Tibial nerve (tissue), 4 donors: ENCODE results near the gene PCOLCE2. TPM values are rescaled to one million over a fixed set of nuclear protein-coding genes. Genes with fewer than 3 reads are reported as not detected.
"Not testable (repeated sequence)": the region's sequence is repeated elsewhere in the genome, so short reads cannot be mapped to it uniquely, and the experiment has no call there.

Experiments used
- DNase-seq, 2 donors: peaks; one replicate each; pipeline ENCODE4 v3.0.0-alpha.2; 2019; ENCODE audit warnings: low spot score in 2 of 2
- H3K27ac ChIP-seq, 4 donors: fragments of 200-600 bp; sonication (generic) in 3 of 4; one replicate each; pipeline ENCODE4 v1.5.1; 2017 to 2019; ENCODE audit warnings: mild to moderate bottlenecking in 1 of 4
- H3K27me3 ChIP-seq, 2 donors: fragments of 200-600 bp; sonication (generic) in 1 of 2; one replicate each; pipeline versions ENCODE4 v1.5.1 to v1.6.0; 2017 to 2019
- H3K36me3 ChIP-seq, 3 donors: fragments of 200-600 bp; sonication (generic); one replicate each; pipeline ENCODE4 v1.5.1; 2018 to 2019
- H3K4me1 ChIP-seq, 4 donors: fragments of 200-600 bp; sonication (generic) in 3 of 4; one replicate each; pipeline ENCODE4 v1.5.1; 2017 to 2019
- H3K4me3 ChIP-seq, 4 donors: fragments of 200-600 bp; sonication (generic) in 3 of 4; one replicate each; pipeline ENCODE4 v1.5.1; 2017 to 2019; ENCODE audit warnings: mild to moderate bottlenecking in 1 of 4, moderate library complexity in 1 of 4
- H3K9me3 ChIP-seq, 4 donors: fragments of 200-600 bp; sonication (generic) in 3 of 4; one replicate each; pipeline ENCODE4 v1.5.1; 2017 to 2019
- EP300 ChIP-seq, 2 donors: sonication (generic); formaldehyde crosslinking; IDR thresholded peaks; one replicate each; pipeline ENCODE4 v1.6.1; 2017; ENCODE audit warnings: antibody characterized with exemption in 2 of 2, mild to moderate bottlenecking in 1 of 2
- POLR2A ChIP-seq, 2 donors: fragments of 450-650 bp; IDR thresholded peaks; one replicate each; pipeline ENCODE4 v1.6.1; 2017; ENCODE audit warnings: antibody characterized with exemption in 2 of 2, mild to moderate bottlenecking in 2 of 2, moderate library complexity in 2 of 2
- WGBS, 2 donors: methylation state at CpG; one replicate each; pipeline ENCODE4 v1.1.5; 2018; 5-methylcytosine and 5-hydroxymethylcytosine counted together
- total RNA-seq, 4 donors: library from RNA; depleted of rRNA; stranded (reverse); fragments of >200 nt; gene quantifications; one replicate each; pipeline ENCODE4 v1.1.0, GENCODE V29; 2016
- TF ChIP-seq, protein P1 (sequence below), 5 experiments: fragments of 200-600 bp in 3 of 5; fragments of 450-650 bp in 2 of 5; sonication (generic) in 3 of 5; IDR thresholded peaks; one replicate each; pipeline ENCODE4 v1.5.1; 2016 to 2019; ENCODE audit warnings: antibody characterized with exemption in 5 of 5, mild to moderate bottlenecking in 3 of 5, moderate library complexity in 2 of 5

Gene PCOLCE2
- total RNA-seq, 4 donors from 2014 or later, result 38.5 to 105 (median 59.1) TPM

DNA sequence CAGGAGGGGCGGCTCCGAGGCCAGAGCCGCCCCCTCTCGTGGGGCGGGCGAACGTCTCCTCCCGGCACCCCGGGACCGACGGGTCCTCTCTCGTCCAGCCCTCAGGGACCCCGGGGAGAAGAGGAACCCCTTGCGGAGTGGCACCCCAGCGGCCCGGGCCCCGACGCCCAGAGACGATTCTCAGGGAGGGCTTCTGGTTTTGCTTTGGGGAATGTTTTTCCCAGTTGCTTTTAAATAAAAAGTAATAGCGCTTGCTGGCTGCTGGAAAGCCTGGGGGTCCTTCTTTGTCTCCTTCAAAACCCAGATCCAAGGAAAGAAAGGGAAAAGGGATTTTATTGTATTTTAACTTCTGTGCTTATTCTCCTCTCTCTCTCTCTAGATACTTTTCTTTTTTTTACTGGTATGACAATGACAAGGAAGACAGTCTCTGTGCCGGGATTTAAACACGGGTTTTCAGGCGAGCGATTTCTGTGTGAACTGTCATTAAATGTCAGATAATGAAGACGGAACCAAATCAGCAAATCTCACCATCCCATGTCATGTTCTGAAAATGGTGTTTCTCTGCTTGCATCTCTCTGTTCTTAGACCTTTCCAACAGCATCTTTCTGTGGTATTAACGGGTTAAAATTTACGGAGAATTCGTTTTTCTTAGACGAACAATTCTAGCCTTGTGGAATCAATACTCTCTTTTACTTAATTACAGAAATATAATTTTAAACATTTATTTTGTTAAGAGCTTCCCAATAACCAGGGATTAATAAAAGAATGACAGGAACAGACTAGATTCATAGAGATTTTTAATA lies 530 bp upstream of the PCOLCE2 start:
- TF ChIP-seq EP300 (IDR thresholded peaks at IDR 0.05) (no peak), POLR2A (IDR thresholded peaks at IDR 0.05) (no peak)
- TF ChIP-seq, protein P1, sequence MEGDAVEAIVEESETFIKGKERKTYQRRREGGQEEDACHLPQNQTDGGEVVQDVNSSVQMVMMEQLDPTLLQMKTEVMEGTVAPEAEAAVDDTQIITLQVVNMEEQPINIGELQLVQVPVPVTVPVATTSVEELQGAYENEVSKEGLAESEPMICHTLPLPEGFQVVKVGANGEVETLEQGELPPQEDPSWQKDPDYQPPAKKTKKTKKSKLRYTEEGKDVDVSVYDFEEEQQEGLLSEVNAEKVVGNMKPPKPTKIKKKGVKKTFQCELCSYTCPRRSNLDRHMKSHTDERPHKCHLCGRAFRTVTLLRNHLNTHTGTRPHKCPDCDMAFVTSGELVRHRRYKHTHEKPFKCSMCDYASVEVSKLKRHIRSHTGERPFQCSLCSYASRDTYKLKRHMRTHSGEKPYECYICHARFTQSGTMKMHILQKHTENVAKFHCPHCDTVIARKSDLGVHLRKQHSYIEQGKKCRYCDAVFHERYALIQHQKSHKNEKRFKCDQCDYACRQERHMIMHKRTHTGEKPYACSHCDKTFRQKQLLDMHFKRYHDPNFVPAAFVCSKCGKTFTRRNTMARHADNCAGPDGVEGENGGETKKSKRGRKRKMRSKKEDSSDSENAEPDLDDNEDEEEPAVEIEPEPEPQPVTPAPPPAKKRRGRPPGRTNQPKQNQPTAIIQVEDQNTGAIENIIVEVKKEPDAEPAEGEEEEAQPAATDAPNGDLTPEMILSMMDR (IDR thresholded peaks at IDR 0.05), result no peak
- WGBS, 2 donors, result 8 to 9% methylated on average over 24 to 28 of the region's 29 CpGs
- H3K4me3 ChIP-seq, result peak overlapping the region; percentile 35 to 60 (median 51)
- peaks cover 0 to 20% of the 10 kb centered on the region in 2 donors for H3K27me3 ChIP-seq
- peak overlapping the region in 1 of 4 donors; percentile 62 for H3K27ac ChIP-seq
- no peaks in the 10 kb centered on the region for H3K9me3 ChIP-seq
- no peaks in the 10 kb centered on the region for H3K36me3 ChIP-seq
- no peak for DNase-seq
- H3K4me1 ChIP-seq, result peaks cover 0 to 19% (median 3%) of the 10 kb centered on the region in 4 donors

DNA sequence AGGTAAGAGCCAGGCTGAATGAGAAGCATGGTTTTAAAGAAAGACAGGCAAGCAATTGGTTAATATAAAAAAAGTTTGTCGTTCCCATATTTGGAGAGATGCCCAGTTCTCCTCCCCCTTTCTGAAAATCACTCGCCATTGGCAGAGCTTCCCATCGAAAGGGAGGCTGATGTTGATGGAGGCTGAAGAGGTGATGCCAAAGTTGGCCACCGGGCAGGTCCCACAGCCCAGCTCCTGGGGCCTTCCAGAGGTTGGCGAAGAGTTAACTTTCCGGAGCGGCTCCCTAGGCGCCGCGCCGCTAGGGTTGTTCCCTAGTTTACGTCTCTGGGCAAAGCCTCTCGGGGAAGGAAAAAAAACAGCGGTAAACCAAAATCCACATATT lies 793 bp downstream of the PCOLCE2 start:
- TF ChIP-seq EP300 (IDR thresholded peaks at IDR 0.05), result no peak
- Histone ChIP-seq H3K4me3 (peak overlapping the region; percentile 35 to 60 (median 51)), H3K27ac (peak overlapping the region in 1 of 4 donors; percentile 62), H3K4me1 (peaks cover 0 to 19% (median 3%) of the 10 kb centered on the region in 4 donors), H3K36me3 (no peaks in the 10 kb centered on the region), H3K27me3 (peaks cover 0 to 20% of the 10 kb centered on the region in 2 donors), H3K9me3 (no peaks in the 10 kb centered on the region)
- WGBS, 2 donors, result 0 to 1% methylated on average over 14 of the region's 14 CpGs
- DNase-seq, result peak in 1 of 2 donors; percentile 38

DNA sequence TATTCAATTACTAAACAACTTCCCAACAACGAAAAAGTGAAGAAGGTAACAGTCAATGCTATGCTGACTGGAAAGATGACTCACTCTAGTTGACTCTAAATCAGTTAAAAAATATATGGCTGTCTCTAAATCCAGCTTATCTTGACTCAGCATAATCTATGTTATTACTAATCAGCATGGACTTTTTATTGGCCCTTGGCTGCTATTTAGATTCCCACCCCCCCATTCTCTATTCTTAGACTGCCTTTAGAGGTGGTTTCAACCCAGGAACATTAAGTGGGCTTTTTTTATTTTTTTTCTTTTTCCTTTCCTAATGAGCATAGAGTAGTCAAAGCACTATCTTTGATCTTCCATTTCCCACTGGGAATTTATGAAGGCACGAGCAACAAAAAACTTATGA lies 1.9 kb downstream of the PCOLCE2 start:
- TF ChIP-seq EP300 (IDR thresholded peaks at IDR 0.05), result no peak
- TF ChIP-seq POLR2A (IDR thresholded peaks at IDR 0.05), result no peak
- TF ChIP-seq, protein P1 (IDR thresholded peaks at IDR 0.05), result no peak
- Histone ChIP-seq H3K9me3 (no peaks in the 10 kb centered on the region), H3K27me3 (peaks cover 0 to 20% of the 10 kb centered on the region in 2 donors), H3K36me3 (no peaks in the 10 kb centered on the region), H3K4me1 (peaks cover 0 to 19% (median 3%) of the 10 kb centered on the region in 4 donors), H3K4me3 (no peak overlapping the region), H3K27ac (no peak overlapping the region)
- 45 to 64% methylated on average over 2 of the region's 2 CpGs for WGBS, 2 donors
- DNase-seq, result no peak

DNA sequence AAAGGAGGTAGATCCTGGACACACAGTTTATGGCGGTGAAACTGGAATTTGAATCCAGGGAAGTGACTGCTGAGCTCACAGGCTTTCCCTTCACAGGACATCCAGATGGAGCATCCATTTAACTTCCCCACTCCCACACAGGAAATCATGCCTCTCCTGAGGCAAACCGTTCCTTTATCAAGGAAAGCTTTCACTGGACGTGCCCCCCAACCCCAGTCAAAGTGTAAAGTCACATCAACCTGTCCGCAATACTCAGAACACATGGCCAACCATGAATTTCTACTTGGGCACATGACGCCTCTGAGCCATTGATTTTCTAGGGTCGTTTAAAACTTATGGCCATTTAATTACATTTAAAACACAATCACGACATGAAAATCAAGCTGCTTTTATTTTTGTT lies 2.9 kb downstream of the PCOLCE2 start:
- Histone ChIP-seq H3K4me1 (peaks cover 0 to 19% (median 3%) of the 10 kb centered on the region in 4 donors), H3K27ac (no peak overlapping the region), H3K27me3 (peaks cover 0 to 20% of the 10 kb centered on the region in 2 donors), H3K36me3 (no peaks in the 10 kb centered on the region), H3K9me3 (no peaks in the 10 kb centered on the region), H3K4me3 (no peak overlapping the region)
- TF ChIP-seq, protein P1 (IDR thresholded peaks at IDR 0.05), result no peak
- no peak for TF ChIP-seq EP300 (IDR thresholded peaks at IDR 0.05)
- no peak for TF ChIP-seq POLR2A (IDR thresholded peaks at IDR 0.05)
- 71 to 72% methylated on average over 7 of the region's 7 CpGs for WGBS, 2 donors
- DNase-seq, result no peak

DNA sequence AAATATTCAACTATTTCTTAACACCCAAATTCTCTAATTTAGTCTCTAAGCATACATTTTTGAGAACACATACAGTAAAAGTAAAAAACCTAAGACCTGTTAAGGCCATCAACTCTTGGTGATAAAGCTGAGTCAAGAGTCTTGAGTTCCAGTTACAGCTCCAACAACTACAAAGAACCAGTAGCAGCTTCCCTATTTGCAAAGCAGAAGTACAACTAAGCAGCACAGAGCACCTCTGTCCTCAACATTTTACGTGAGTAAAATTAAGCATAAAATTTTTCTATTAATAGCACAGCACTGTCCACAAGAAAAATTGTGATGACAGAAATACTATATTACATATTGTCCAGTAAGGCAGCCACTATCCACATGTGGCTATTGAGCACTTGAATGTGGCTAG lies 4.4 kb downstream of the PCOLCE2 start:
- DNase-seq, result no peak
- Histone ChIP-seq H3K4me3 (no peak overlapping the region), H3K36me3 (no peaks in the 10 kb centered on the region), H3K4me1 (peaks cover 0 to 19% (median 3%) of the 10 kb centered on the region in 4 donors), H3K27me3 (peaks cover 0 to 18% of the 10 kb centered on the region in 2 donors), H3K27ac (no peak overlapping the region), H3K9me3 (no peaks in the 10 kb centered on the region)
- TF ChIP-seq, protein P1 (IDR thresholded peaks at IDR 0.05), result no peak
- TF ChIP-seq POLR2A (IDR thresholded peaks at IDR 0.05) (no peak), EP300 (IDR thresholded peaks at IDR 0.05) (no peak)
- 33 to 48% methylated on average over 1 of the region's 1 CpG for WGBS, 2 donors

DNA sequence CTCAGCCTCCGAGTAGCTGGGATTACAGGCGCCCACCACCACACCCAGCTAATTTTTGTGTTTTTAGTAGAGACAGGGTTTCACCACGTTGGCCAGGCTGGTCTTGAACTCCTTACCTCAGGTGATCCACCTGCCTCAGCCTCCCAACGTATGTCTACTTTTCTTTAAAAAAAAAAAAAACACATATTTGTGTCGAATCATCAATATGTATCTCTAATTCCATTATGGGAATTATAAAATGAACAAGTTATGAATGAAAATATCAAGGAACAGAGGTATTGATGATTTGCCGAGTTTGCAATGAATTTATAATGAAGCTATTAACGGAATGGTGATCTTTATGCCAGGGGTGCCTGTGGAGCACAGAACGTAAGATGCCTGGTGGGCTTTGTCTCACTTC lies 5.3 kb downstream of the PCOLCE2 start:
- not testable (repeated sequence) for H3K4me3 ChIP-seq, H3K27ac ChIP-seq, H3K9me3 ChIP-seq, H3K36me3 ChIP-seq, H3K27me3 ChIP-seq, DNase-seq
- 89 to 90% methylated on average over 8 of the region's 8 CpGs for WGBS, 2 donors
- peaks cover 0 to 12% (median 2%) of the 10 kb centered on the region in 4 donors for H3K4me1 ChIP-seq
